ENCODE results near the gene RHBDD3.

DNA sequence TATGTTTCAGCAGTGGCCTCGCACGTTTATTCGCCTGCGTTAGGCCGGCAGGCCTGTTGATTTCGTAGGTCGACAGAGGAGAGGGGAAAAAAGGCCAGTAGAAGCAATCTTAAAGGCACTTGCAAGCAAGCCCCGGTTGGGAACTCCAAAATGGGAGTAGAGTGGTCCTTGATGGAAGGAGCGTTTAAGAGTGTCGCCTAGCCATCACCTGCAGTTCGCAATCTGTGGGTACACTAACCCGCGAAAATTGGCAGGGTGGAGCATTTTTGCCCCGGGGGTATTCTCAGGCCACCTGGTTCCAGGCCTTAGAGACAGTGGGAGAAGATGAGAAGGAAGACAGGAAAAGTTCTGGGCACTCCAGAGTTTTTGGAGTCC lies 1.4 kb upstream of the RHBDD3 start:
- TF ChIP-seq GATA2 (IDR thresholded peaks at IDR 0.05; ENCODE audit: low read depth, low read length) (no peak), GATA3 (IDR thresholded peaks at IDR 0.05; ENCODE audit: low read depth, low read length) (no peak)
